T-cell (primary cell): ENCODE results near the gene ALG1L2. TPM values are rescaled to one million over a fixed set of nuclear protein-coding genes. Genes with fewer than 3 reads are reported as not detected.
"Not testable (repeated sequence)": the region's sequence is repeated elsewhere in the genome, so short reads cannot be mapped to it uniquely, and the experiment has no call there.

Experiments
- ATAC-seq, 4 experiments: fragments of 200-7000 bp in 3 of 4; fragments of 150-1000 bp in 1 of 4; cut with Tn5 transposase; replicated peaks in 1 of 4; 1 replicate in 3 of 4; 2 replicates in 1 of 4; pipeline ENCODE4 v1.10.0; 2021; ENCODE audit warnings: moderate library complexity in 3 of 4, mild to moderate bottlenecking in 2 of 4, moderate number of reproducible peaks in 1 of 4
- CTCF ChIA-PET, 2 donors: fragments of 300-600 bp; sonication (Branson Sonifier 250); formaldehyde crosslinking; loops; one replicate each; lab custom pipeline; 2022; ENCODE audit warnings: antibody characterized with exemption in 2 of 2; lab: Charles Lee
- POLR2A ChIA-PET, 2 donors: fragments of 300-600 bp; sonication (Branson Sonifier 250); formaldehyde crosslinking; loops; one replicate each; lab custom pipeline; 2022; ENCODE audit warnings: antibody characterized with exemption in 2 of 2; lab: Charles Lee
- DNase-seq, 35 experiments: peaks; one replicate each; pipeline versions ENCODE4 v3.0.0 to v3.0.0-alpha.2; 2013 to 2023
- H3K27ac ChIP-seq: one replicate; pipeline ENCODE4 v1.5.1; 2013; ENCODE audit warnings: low read length
- H3K27me3 ChIP-seq, 2 experiments: replicated peaks in 1 of 2; 1 replicate in 1 of 2; 2 replicates in 1 of 2; pipeline versions ENCODE4 v1.6.1 to v1.7.0; 2013; ENCODE audit warnings: low read length in 1 of 2, mixed read lengths in 1 of 2; ENCODE audit not compliant: control insufficient read depth in 2 of 2, insufficient read depth in 2 of 2; ENCODE audit errors: extremely low read depth in 1 of 2
- H3K36me3 ChIP-seq, 2 donors: 1 replicate in 1 of 2; 2 replicates in 1 of 2; pipeline versions ENCODE4 v1.6.1 to v1.7.0; 2013; ENCODE audit warnings: low read length in 1 of 2; ENCODE audit not compliant: control insufficient read depth in 2 of 2, insufficient read depth in 1 of 2; ENCODE audit errors: extremely low read depth in 1 of 2
- H3K4me1 ChIP-seq, 2 experiments: 1 replicate in 1 of 2; 2 replicates in 1 of 2; pipeline versions ENCODE4 v1.6.1 to v1.7.0; 2013; ENCODE audit warnings: low read length in 2 of 2, mixed read lengths in 1 of 2; ENCODE audit not compliant: insufficient read depth in 2 of 2, control insufficient read depth in 1 of 2; ENCODE audit errors: extremely low read depth in 1 of 2
- H3K4me3 ChIP-seq, 2 donors: 1 replicate in 1 of 2; 2 replicates in 1 of 2; pipeline versions ENCODE4 v1.5.1 to v1.7.0; 2013; ENCODE audit warnings: mild to moderate bottlenecking in 2 of 2, low read length in 1 of 2, moderate library complexity in 1 of 2; ENCODE audit not compliant: control insufficient read depth in 1 of 2; ENCODE audit errors: extremely low read depth in 1 of 2
- H3K9me3 ChIP-seq: 2 replicates; pipeline ENCODE4 v1.7.0; 2013
- H3K27ac Mint-ChIP-seq, 2 donors: one replicate each; pipeline ENCODE4 v1.8.0; 2020 to 2021; ENCODE audit warnings: mild to moderate bottlenecking in 2 of 2, mixed read lengths in 2 of 2
- H3K27me3 Mint-ChIP-seq, 2 donors: one replicate each; pipeline ENCODE4 v1.8.0; 2021 to 2022; ENCODE audit warnings: mixed read lengths in 2 of 2
- H3K36me3 Mint-ChIP-seq: one replicate; pipeline ENCODE4 v1.8.0; 2021; ENCODE audit warnings: mixed read lengths
- H3K4me1 Mint-ChIP-seq, 3 donors: one replicate each; pipeline ENCODE4 v1.8.0; 2020 to 2022; ENCODE audit warnings: mixed read lengths in 3 of 3, mild to moderate bottlenecking in 1 of 3
- H3K4me3 Mint-ChIP-seq, 3 donors: one replicate each; pipeline ENCODE4 v1.8.0; 2020 to 2022; ENCODE audit warnings: mild to moderate bottlenecking in 3 of 3, mixed read lengths in 3 of 3, moderate library complexity in 3 of 3
- H3K9me3 Mint-ChIP-seq, 3 donors: one replicate each; pipeline ENCODE4 v1.8.0; 2020 to 2022; ENCODE audit warnings: mixed read lengths in 3 of 3
- WGBS: methylation state at CpG from one replicate; pipeline ENCODE4 v1.1.5; 2013; ENCODE audit warnings: missing lambda C conversion rate; ENCODE audit not compliant: insufficient coverage; 5-methylcytosine and 5-hydroxymethylcytosine counted together
- total RNA-seq, 35 experiments: library from RNA in 6 of 35; stranded (reverse) in 6 of 35; fragments of 120-200 nt in 1 of 35; gene quantifications; one replicate each; pipeline versions ENCODE4 v1.2.1 to v1.2.4 and lab custom pipeline; 2013 to 2026

The ALG1L2 gene
- total RNA-seq, 5 donors from 2014 or later (not counting 1 experiment from before 2014, with no cell fraction given) = 0.66 to 3.0 (median 1.5) TPM

DNA sequence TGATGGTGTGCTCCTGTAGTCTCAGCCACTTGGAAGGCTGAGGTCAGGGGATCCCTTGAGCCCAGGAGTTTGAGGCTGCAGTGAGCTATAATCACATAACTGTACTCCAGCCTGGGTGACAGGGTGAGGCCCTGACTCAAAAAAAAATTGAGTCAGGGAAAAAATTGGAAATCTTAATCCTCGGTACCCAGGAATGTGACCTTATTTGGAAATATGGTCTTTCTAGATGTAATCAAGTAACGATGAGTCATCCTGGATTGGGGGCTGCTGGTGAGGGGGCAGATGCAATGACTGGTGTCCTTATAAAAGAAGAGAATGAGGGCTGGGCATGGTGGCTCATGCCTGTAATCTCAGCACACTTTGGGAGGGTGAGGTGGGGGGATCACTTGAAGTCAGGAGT lies 33.8 kb downstream of the ALG1L2 start:
- H3K27me3 Mint-ChIP-seq, DNase-seq, H3K36me3 ChIP-seq, H3K27ac ChIP-seq, H3K4me3 ChIP-seq, H3K36me3 Mint-ChIP-seq, H3K27me3 ChIP-seq, POLR2A ChIA-PET, H3K27ac Mint-ChIP-seq, H3K9me3 Mint-ChIP-seq, H3K9me3 ChIP-seq, H3K4me3 Mint-ChIP-seq, CTCF ChIA-PET, ATAC-seq: not testable (repeated sequence)
- peaks cover 3 to 12% of the 10 kb centered on the region in 2 experiments for H3K4me1 ChIP-seq
- peaks cover 12 to 16% (median 13%) of the 10 kb centered on the region in 3 donors for H3K4me1 Mint-ChIP-seq
- WGBS = 80% methylated on average over 1 of the region's 2 CpGs

DNA sequence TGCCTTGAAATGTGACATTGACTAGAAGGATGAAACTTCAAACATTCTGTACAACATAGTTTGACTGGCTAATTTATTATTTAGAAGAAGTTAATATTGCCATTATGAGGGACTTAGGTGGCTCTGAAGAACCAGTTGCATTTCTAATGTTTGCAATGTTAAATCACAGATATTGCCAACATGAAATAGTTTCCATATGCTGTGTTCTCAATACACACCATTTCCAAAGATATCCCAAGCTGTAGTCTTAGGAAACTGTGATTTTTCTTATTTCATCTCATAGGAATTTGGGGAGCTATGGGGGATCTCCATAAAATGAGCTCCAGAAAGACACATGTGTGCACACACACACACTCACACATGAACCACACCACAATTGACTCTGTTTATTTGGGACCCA lies 36.3 kb downstream of the ALG1L2 start:
- DNase-seq (no peak), ATAC-seq (no peak)
- Histone ChIP-seq H3K27me3 (no peaks in the 10 kb centered on the region), H3K4me3 (no peak overlapping the region), H3K9me3 (no peaks in the 10 kb centered on the region), H3K27ac (no peak overlapping the region), H3K4me1 (no peaks in the 10 kb centered on the region), H3K36me3 (no peaks in the 10 kb centered on the region)
- Mint-ChIP-seq H3K36me3 (no peaks in the 10 kb centered on the region), H3K27ac (no peak overlapping the region), H3K4me1 (peaks cover 0 to under 1% (median 0%) of the 10 kb centered on the region in 3 donors), H3K9me3 (no peaks in the 10 kb centered on the region), H3K4me3 (no peak overlapping the region), H3K27me3 (peaks cover 0 to under 1% of the 10 kb centered on the region in 2 donors)
- ChIA-PET CTCF (no interaction called here), POLR2A (no interaction called here)

DNA sequence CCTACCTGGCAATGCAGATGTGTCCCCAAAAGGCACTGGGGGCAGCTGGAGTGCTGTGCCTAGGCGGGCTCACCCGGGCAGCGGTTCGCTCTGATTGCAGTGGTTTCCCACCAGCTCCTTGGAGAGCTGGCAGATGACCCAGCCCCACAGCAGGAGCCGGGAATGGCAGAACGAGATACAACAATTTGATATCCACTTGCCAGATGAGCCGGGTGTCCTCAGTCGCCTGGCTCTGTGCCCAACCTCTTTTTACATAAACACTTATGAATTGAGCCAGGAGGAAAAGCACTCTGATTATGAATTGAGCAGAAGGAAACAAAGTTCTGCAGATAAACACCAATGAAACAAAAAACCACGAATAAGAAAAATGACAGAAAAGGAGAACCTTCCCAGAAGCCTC lies 38.2 kb downstream of the ALG1L2 start:
- CTCF ChIA-PET, H3K27ac Mint-ChIP-seq, POLR2A ChIA-PET, H3K36me3 Mint-ChIP-seq, ATAC-seq, H3K36me3 ChIP-seq, H3K27me3 Mint-ChIP-seq, H3K4me3 Mint-ChIP-seq, H3K27me3 ChIP-seq, DNase-seq, H3K4me1 Mint-ChIP-seq, H3K27ac ChIP-seq, H3K9me3 Mint-ChIP-seq, H3K4me3 ChIP-seq, H3K9me3 ChIP-seq, H3K4me1 ChIP-seq: not testable (repeated sequence)
- WGBS = 80% methylated on average over 6 of the region's 9 CpGs

DNA sequence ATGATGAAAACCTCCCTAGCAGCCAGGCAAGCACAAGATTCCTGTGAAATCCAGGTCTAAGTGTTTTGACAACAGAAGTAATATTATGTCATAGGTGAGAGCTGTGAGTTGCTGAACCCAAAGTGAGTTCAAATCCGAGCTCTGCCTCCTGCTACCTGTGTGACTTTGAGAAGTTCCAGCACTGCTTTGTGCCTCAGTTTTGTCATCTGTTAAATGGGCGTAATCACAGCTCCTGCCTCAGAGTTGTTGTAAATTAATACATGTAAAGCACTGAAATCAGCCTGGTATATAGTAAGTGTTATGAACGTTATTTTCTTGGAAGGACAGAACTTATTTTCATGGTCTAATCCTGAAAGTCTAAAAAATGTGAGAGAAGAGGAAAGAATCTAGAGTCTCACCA lies 38.7 kb downstream of the ALG1L2 start:
- H3K4me1 ChIP-seq, H3K9me3 Mint-ChIP-seq, POLR2A ChIA-PET, CTCF ChIA-PET, H3K27me3 Mint-ChIP-seq, H3K27ac ChIP-seq, ATAC-seq, H3K27me3 ChIP-seq, H3K4me3 ChIP-seq, H3K4me1 Mint-ChIP-seq, H3K27ac Mint-ChIP-seq, DNase-seq, H3K36me3 Mint-ChIP-seq, H3K9me3 ChIP-seq, H3K36me3 ChIP-seq, H3K4me3 Mint-ChIP-seq: not testable (repeated sequence)
- no CpG with 5 or more reads among the region's 3 CpGs for WGBS

DNA sequence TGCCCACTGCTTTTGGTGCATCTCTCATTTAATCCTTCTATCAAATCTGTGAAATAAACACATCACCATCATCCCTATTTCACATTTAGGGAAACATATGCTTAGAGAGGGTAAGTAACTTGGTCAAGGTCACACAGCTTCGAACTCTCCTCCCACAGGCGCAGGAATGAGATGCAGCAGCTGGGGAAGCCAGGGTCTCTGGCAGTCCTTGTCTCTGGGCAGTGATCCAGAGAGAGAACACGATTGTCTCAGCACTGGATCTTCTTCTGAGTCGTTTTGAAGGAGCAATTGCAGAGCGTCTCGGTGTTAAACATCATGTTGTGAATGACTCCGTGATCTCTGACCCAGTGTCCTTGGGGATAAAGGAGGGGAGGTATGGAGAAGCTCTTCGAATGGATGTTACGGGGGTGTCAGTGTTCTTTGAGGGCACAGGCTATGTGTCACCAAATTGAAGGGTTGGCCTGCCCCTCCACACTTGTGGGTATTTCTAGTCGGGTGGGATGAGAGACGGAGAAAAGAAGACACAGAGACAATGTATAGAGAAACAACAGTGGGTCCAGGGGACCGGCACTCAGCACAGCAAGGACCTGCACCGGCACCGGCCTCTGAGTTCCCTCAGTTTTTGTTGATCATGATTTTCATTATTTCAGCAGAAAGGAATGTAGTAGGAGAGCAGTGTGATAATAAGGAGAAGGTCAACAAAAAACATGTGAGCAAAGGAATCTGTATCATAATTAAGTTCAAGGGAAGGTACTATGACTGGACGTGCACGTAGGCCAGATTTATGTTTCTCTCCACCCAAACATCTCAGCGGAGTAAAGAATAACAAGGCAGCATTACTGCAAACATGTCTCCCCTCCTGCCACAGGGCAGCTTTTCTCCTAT lies 41.5 kb downstream of the ALG1L2 start:
- H3K4me3 Mint-ChIP-seq, H3K4me1 Mint-ChIP-seq, ATAC-seq, POLR2A ChIA-PET, H3K4me1 ChIP-seq, H3K36me3 ChIP-seq, H3K27ac Mint-ChIP-seq, H3K9me3 ChIP-seq, H3K27me3 ChIP-seq, H3K4me3 ChIP-seq, H3K9me3 Mint-ChIP-seq, H3K27ac ChIP-seq, DNase-seq, H3K36me3 Mint-ChIP-seq: not testable (repeated sequence)
- H3K27me3 Mint-ChIP-seq = peaks cover 8 to 11% of the 10 kb centered on the region in 2 donors
- WGBS = 85% methylated on average over 12 of the region's 17 CpGs
- CTCF ChIA-PET = interaction anchor here in 1 of 2 donors (0.6 kb wide), 1 partner anchor 870 kb away, joined by 3 read pairs; no protein-coding TSS in a partner anchor

DNA sequence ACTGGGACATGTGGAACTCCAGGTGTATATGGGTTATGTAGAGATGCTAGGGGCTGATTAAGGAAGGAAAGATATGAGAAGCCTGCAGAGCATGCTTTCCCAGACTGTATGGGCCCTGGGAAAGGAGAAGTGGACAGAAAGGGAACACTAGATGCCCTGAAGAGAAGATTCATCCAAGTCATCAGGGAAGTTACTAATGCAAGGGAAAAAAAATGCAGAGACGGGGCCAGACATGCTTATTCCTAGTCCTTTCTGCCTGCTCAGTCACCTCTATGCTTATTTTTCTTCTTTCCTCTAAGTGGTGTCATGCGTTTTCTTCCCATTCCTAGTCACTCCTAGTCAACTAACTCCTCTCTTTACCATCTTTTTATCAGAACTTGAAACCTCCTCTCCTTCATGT lies 43.8 kb downstream of the ALG1L2 start:
- H3K9me3 ChIP-seq, DNase-seq, H3K36me3 ChIP-seq, H3K27me3 ChIP-seq, H3K9me3 Mint-ChIP-seq, ATAC-seq, H3K4me1 Mint-ChIP-seq, H3K27ac ChIP-seq, H3K27ac Mint-ChIP-seq, CTCF ChIA-PET, POLR2A ChIA-PET, H3K4me3 ChIP-seq, H3K36me3 Mint-ChIP-seq, H3K4me1 ChIP-seq, H3K4me3 Mint-ChIP-seq: not testable (repeated sequence)
- peaks cover 8 to 12% of the 10 kb centered on the region in 2 donors for H3K27me3 Mint-ChIP-seq
- WGBS = 80% methylated on average over 1 of the region's 2 CpGs
